Neuronal stem cell (in vitro differentiated cells): ENCODE data around the gene KMT2B.

Experiments
- DNase-seq: peaks from one replicate; pipeline ENCODE4 v3.0.0-alpha.2; 2013; ENCODE audit warnings: low spot score
- H2AFZ ChIP-seq: one replicate; pipeline ENCODE4 v1.6.1; 2013; ENCODE audit warnings: mild to moderate bottlenecking, low read length, inconsistent platforms
- H2AK5ac ChIP-seq: 2 replicates; pipeline ENCODE4 v1.6.1; 2013; ENCODE audit warnings: low read depth, mild to moderate bottlenecking, inconsistent platforms, low read length, moderate library complexity, mixed read lengths
- H2BK120ac ChIP-seq: 2 replicates; pipeline ENCODE4 v1.6.1; 2013; ENCODE audit warnings: low read depth, mild to moderate bottlenecking, inconsistent platforms, low read length, moderate library complexity, mixed read lengths
- H2BK12ac ChIP-seq: one replicate; pipeline ENCODE4 v1.6.1; 2013; ENCODE audit warnings: low read length, inconsistent platforms
- H2BK15ac ChIP-seq: 2 replicates; pipeline ENCODE4 v1.6.1; 2013; ENCODE audit warnings: mild to moderate bottlenecking, low read length, inconsistent platforms, mixed read lengths
- H2BK5ac ChIP-seq: one replicate; pipeline ENCODE4 v1.6.1; 2013; ENCODE audit warnings: inconsistent platforms, mild to moderate bottlenecking, low read length, moderate library complexity
- H3K14ac ChIP-seq: one replicate; pipeline ENCODE4 v1.6.1; 2013; ENCODE audit warnings: low read length, inconsistent platforms
- H3K18ac ChIP-seq: 2 replicates; pipeline ENCODE4 v1.6.1; 2013; ENCODE audit warnings: low read length, inconsistent platforms
- H3K23ac ChIP-seq: 2 replicates; pipeline ENCODE4 v1.6.1; 2013; ENCODE audit warnings: low read depth, mild to moderate bottlenecking, mixed read lengths, low read length, inconsistent platforms; ENCODE audit not compliant: poor library complexity
- H3K27ac ChIP-seq: replicated peaks from 3 replicates; pipeline ENCODE4 v1.5.1; 2013; ENCODE audit warnings: low read length, inconsistent platforms
- H3K27me3 ChIP-seq, 3 experiments: 2 replicates each; pipeline ENCODE4 v1.6.1; 2013; ENCODE audit warnings: low read length in 3 of 3, mild to moderate bottlenecking in 2 of 3, inconsistent platforms in 1 of 3, low read depth in 1 of 3, mixed read lengths in 1 of 3, moderate library complexity in 1 of 3; ENCODE audit not compliant: control insufficient read depth in 3 of 3, insufficient read depth in 3 of 3
- H3K36me3 ChIP-seq, 2 donors: replicated peaks in 1 of 2; 2 replicates each; pipeline ENCODE4 v1.6.1; 2013; ENCODE audit warnings: low read length in 2 of 2; ENCODE audit not compliant: control insufficient read depth in 2 of 2, insufficient read depth in 2 of 2
- H3K4ac ChIP-seq: 2 replicates; pipeline ENCODE4 v1.6.1; 2013; ENCODE audit warnings: inconsistent platforms, mild to moderate bottlenecking, low read length, moderate library complexity
- H3K4me1 ChIP-seq, 2 donors: 1 replicate in 1 of 2; 2 replicates in 1 of 2; pipeline ENCODE4 v1.6.1; 2013; ENCODE audit warnings: low read length in 2 of 2, low read depth in 1 of 2; ENCODE audit not compliant: control insufficient read depth in 2 of 2, insufficient read depth in 1 of 2
- H3K4me2 ChIP-seq: one replicate; pipeline ENCODE4 v1.6.1; 2013; ENCODE audit warnings: mild to moderate bottlenecking, low read length, inconsistent platforms; ENCODE audit not compliant: insufficient read depth, poor library complexity, severe bottlenecking
- H3K4me3 ChIP-seq, 2 donors: 2 replicates each; pipeline ENCODE4 v1.5.1; 2013; ENCODE audit warnings: low read length in 2 of 2, mild to moderate bottlenecking in 2 of 2, inconsistent platforms in 1 of 2, moderate library complexity in 1 of 2
- H3K79me1 ChIP-seq: one replicate; pipeline ENCODE4 v1.6.1; 2013; ENCODE audit warnings: low read depth, mild to moderate bottlenecking, inconsistent platforms, low read length, moderate library complexity
- H3K9ac ChIP-seq: one replicate; pipeline ENCODE4 v1.6.1; 2013; ENCODE audit warnings: mild to moderate bottlenecking, low read depth, low read length, inconsistent platforms; ENCODE audit not compliant: poor library complexity
- H3K9me3 ChIP-seq, 2 donors: replicated peaks in 1 of 2; 2 replicates each; pipeline versions ENCODE3 to v1.6.1; 2013; ENCODE audit warnings: low read length in 2 of 2, mild to moderate bottlenecking in 2 of 2, inconsistent platforms in 1 of 2, low read depth in 1 of 2, mixed read lengths in 1 of 2, moderate library complexity in 1 of 2; ENCODE audit not compliant: control insufficient read depth in 2 of 2, insufficient read depth in 1 of 2
- H4K8ac ChIP-seq: one replicate; pipeline ENCODE4 v1.6.1; 2013; ENCODE audit warnings: low read depth, mild to moderate bottlenecking, inconsistent platforms, low read length, moderate library complexity
- H4K91ac ChIP-seq: one replicate; pipeline ENCODE4 v1.6.1; 2013; ENCODE audit warnings: low read length, low read depth, mild to moderate bottlenecking, inconsistent platforms; ENCODE audit not compliant: poor library complexity
- WGBS, 2 donors: extraction: QIAGEN DNeasy Blood & Tissue Kit; methylation state at CpG; one replicate each; pipeline ENCODE4 v1.1.7; 2013; ENCODE audit warnings: missing lambda C conversion rate in 2 of 2, mixed read lengths in 1 of 2; ENCODE audit not compliant: insufficient read length in 2 of 2, insufficient replicate concordance in 1 of 2; ENCODE audit errors: extremely low coverage in 2 of 2; 5-methylcytosine and 5-hydroxymethylcytosine counted together

KMT2B gene

DNA sequence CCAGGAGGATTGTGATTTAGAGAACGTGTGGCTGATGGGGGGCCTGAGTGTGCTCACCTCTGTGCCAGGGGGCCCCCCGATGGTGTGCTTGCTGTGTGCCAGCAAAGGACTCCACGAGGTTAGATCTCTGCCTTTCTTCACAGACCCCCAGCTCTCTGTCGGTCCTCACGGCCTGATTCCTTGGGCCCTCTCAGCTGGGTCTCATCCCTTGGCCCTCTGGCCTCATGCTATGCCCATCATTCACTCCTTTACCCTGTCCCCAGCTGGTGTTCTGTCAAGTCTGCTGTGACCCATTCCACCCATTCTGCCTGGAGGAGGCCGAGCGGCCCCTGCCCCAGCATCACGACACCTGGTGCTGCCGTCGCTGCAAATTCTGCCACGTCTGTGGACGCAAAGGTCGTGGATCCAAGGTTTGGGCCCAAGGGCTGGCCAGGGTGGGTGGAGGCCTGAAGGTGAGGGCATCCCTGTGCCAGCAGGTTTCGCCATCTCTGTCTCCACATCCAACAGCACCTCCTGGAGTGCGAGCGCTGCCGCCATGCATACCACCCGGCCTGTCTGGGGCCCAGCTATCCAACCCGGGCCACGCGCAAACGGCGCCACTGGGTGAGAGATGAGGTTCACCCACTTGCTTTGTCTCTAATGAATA lies 7.5 kb downstream of the KMT2B start:
- Histone ChIP-seq H3K4me3 (no peak overlapping the region), H3K9ac (peak overlapping the region; percentile 63), H3K4me1 (no peaks in the 10 kb centered on the region), H3K18ac (no peak overlapping the region), H2BK12ac (no peak overlapping the region), H2BK120ac (no peak overlapping the region), H2BK5ac (no peak overlapping the region), H3K79me1 (peaks cover 10% of the 10 kb centered on the region), H3K36me3 (peaks cover 84 to 95% of the 10 kb centered on the region in 2 donors), H3K27me3 (no peaks in the 10 kb centered on the region), H4K91ac (no peak overlapping the region), H3K23ac (no peak overlapping the region), H3K4me2 (no peak overlapping the region), H4K8ac (no peak overlapping the region), H3K27ac (no peak overlapping the region), H3K9me3 (no peaks in the 10 kb centered on the region), H3K4ac (no peak overlapping the region), H2AK5ac (no peak overlapping the region), H2AFZ (no peak overlapping the region), H3K14ac (no peak overlapping the region), H2BK15ac (no peak overlapping the region)
- no peak for DNase-seq
- no CpG with 5 or more reads among the region's 23 CpGs for WGBS, 2 donors

DNA sequence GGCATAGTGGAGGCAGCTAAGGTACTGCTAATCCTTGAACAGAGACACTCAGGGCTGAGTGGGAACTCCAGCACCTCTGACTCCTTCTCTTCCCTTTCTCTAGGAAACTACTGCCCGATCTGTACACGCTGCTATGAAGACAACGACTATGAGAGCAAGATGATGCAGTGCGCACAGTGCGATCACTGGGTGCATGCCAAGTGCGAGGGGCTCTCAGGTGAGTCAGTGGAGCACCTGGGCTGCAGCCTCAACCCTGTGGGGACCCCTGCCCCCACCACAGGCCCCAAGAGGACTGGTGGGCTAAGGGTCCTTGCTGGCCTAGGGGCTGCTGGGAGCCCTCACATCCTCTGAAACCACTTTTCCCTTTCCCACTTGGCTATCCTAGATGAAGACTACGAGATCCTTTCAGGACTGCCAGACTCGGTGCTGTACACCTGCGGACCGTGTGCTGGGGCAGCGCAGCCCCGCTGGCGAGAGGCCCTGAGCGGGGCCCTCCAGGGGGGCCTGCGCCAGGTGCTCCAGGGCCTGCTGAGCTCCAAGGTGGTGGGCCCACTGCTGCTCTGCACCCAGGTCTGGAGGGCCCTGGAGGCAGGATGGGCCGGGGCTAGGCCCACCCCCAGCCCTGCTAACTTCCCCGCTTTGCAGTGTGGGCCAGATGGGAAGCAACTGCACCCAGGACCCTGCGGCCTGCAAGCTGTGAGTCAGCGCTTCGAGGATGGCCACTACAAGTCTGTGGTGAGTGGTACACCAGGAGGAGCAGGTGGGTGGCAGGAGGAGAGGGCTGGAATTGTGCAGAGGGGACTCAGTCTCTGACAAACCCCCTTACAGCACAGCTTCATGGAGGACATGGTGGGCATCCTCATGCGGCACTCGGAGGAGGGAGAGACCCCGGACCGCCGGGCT lies 9.5 kb downstream of the KMT2B start:
- Histone ChIP-seq H3K36me3 (peaks cover 89 to 98% of the 10 kb centered on the region in 2 donors), H3K14ac (no peak overlapping the region)

DNA sequence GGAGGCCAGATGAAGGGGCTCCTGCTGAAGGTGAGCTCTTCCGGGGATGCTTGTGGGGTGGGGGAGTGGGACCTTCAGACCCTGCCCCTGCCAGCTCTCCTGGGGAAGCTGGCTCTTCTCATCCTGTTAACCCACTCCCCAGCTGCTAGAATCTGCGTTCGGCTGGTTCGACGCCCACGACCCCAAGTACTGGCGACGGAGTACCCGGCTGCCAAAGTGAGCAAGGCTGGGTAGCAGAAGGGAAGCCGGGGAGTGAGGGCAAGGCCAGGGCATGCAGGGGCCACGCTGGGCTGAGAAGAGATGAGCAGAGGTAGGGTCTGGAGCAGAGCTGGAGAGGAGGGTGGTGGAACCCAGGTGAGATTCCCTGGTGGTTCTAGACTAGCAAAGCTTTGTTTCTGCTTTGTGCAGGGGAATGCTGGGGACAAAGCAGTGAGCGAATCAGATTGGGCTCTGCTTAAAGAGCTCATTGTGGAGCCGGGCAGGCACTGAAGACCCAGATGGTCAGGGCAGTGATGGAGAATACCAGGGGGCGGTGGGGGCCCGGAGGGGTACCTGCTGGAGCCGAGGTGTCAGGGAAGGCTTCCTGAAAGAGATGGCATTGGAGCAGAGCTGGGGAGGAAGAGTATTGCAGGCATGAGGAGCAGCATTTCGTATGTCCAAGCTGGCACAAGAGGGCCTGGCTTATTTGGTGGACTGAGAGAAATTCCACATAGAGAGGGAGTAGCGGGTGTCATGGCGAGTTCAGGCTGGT lies 10.3 kb downstream of the KMT2B start:
- Histone ChIP-seq H3K4me1 (no peaks in the 10 kb centered on the region), H3K4ac (no peak overlapping the region), H3K36me3 (peaks cover 82 to 97% of the 10 kb centered on the region in 2 donors), H3K9me3 (no peaks in the 10 kb centered on the region), H3K4me3 (no peak overlapping the region), H3K18ac (no peak overlapping the region), H3K23ac (no peak overlapping the region), H4K91ac (no peak overlapping the region), H3K27me3 (no peaks in the 10 kb centered on the region), H2BK120ac (no peak overlapping the region), H2BK12ac (no peak overlapping the region), H3K4me2 (no peak overlapping the region), H2AK5ac (no peak overlapping the region), H3K79me1 (peaks cover 11% of the 10 kb centered on the region), H3K14ac (no peak overlapping the region), H4K8ac (no peak overlapping the region), H2BK15ac (no peak overlapping the region), H2AFZ (no peak overlapping the region), H3K9ac (no peak overlapping the region), H3K27ac (no peak overlapping the region), H2BK5ac (no peak overlapping the region)
- WGBS, 2 donors: no CpG with 5 or more reads among the region's 19 CpGs
- DNase-seq: no peak

More for the DNA sequence above, 9.5 kb downstream of the KMT2B start:
- Histone ChIP-seq H3K4me3 (no peak overlapping the region), H3K23ac (no peak overlapping the region), H3K4ac (no peak overlapping the region), H2BK120ac (no peak overlapping the region), H2BK15ac (no peak overlapping the region), H2AK5ac (no peak overlapping the region), H3K4me2 (no peak overlapping the region), H2AFZ (no peak overlapping the region), H2BK12ac (no peak overlapping the region), H4K91ac (no peak overlapping the region), H3K79me1 (peaks cover 13% of the 10 kb centered on the region), H2BK5ac (no peak overlapping the region), H3K27me3 (no peaks in the 10 kb centered on the region), H3K18ac (no peak overlapping the region), H3K9me3 (no peaks in the 10 kb centered on the region), H3K4me1 (no peaks in the 10 kb centered on the region), H4K8ac (no peak overlapping the region), H3K27ac (no peak overlapping the region), H3K9ac (peak overlapping the region; percentile 77)
- DNase-seq: no peak
- WGBS, 2 donors: no CpG with 5 or more reads among the region's 25 CpGs

DNA sequence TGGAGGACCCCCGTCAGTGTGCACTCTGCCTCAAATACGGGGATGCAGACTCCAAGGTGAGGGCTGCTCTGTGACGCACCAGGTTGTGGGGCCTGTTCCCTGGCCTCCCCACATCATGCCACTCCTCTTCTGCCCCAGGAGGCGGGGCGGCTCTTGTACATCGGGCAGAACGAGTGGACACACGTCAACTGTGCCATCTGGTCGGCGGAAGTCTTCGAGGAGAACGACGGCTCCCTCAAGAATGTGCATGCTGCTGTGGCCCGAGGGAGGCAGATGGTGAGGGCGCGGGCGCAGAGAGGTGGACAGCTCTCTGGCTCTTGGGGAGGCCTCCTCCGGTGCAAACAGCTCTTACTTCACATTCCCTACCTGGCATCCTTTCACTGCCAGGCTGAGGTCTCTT lies 11.2 kb downstream of the KMT2B start:
- DNase-seq: no peak
- Histone ChIP-seq H3K27me3 (no peaks in the 10 kb centered on the region), H2BK120ac (no peak overlapping the region), H2AK5ac (no peak overlapping the region), H3K4ac (no peak overlapping the region), H3K4me2 (no peak overlapping the region), H3K9ac (peak overlapping the region; percentile 21), H3K18ac (no peak overlapping the region), H3K9me3 (no peaks in the 10 kb centered on the region), H3K27ac (no peak overlapping the region), H2BK12ac (no peak overlapping the region), H3K14ac (no peak overlapping the region), H4K8ac (peak overlapping the region; percentile 82), H3K36me3 (peaks cover 80 to 96% of the 10 kb centered on the region in 2 donors), H2AFZ (no peak overlapping the region), H3K79me1 (peaks cover 11% of the 10 kb centered on the region), H3K4me1 (no peaks in the 10 kb centered on the region), H4K91ac (no peak overlapping the region), H3K23ac (no peak overlapping the region), H2BK15ac (no peak overlapping the region), H3K4me3 (no peak overlapping the region), H2BK5ac (no peak overlapping the region)
- WGBS, 2 donors: no CpG with 5 or more reads among the region's 18 CpGs
